Epidermal melanocyte (primary cell): Measurements from ENCODE around the gene SLC6A19.

Experiments used
- DNase-seq: peaks from one replicate; pipeline ENCODE4 v3.0.0; 2011; ENCODE audit warnings: low spot score; ENCODE audit not compliant: insufficient read length

The SLC6A19 gene

GRCh38 chr5:1180096-1180495 is 21.3 kb upstream of the SLC6A19 start:
- no peak for DNase-seq

DNA sequence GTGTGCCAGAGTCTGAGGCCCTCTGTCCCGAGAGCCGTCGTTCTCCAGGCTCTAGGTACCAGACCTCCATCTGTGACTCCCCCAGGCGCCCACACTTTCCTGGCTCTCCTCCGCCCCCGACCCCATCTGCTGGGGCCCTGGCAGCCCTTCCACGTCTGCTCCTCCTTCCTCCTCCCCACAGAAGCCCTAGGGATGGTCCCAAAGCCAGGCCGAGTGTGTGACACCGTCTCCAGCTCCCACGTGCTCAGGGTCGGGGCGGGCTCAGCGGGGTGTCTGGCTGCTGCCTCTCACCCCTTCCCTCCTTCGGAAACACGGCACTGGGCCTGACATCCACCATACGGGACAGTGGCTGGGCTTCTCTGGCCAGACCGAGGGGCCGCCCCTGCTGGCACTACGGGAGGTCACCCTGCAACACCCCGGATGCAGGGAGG is 20.5 kb upstream of the SLC6A19 start:
- DNase-seq: no peak

GRCh38 chr5:1181451-1182359 is 19.7 kb upstream of the SLC6A19 start:
- no peak for DNase-seq

GRCh38 chr5:1182360-1182632 is 19.1 kb upstream of the SLC6A19 start:
- DNase-seq: no peak

- DNase-seq: peak; percentile 50
Observed at GRCh38 chr5:1182633-1183423, 18.6 kb upstream of the SLC6A19 start.

GRCh38 chr5:1183424-1184162 is 17.8 kb upstream of the SLC6A19 start:
- DNase-seq: no peak

GRCh38 chr5:1184163-1184470 is 17.3 kb upstream of the SLC6A19 start:
- DNase-seq: no peak

DNA sequence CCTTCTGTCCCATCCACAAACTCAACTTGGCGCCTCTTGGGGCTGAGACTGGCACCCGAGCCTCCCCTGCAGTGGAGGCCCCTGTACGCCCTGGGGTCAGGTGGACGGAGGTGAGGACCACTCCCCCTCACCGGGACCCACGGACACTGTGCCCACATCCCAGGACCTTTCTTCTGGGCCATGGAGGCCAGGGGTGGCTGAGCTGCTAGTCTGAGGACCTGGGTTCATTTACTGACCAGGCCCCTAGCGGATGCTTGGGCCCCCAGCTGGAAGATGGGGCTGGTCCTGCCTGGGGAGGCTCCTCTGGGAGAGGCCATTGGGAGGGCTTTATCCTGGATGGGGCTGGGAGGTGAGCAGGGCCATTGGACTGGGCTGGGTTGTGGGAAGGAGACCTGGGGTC is 16.9 kb upstream of the SLC6A19 start:
- DNase-seq: no peak

- DNase-seq: no peak
Observed at GRCh38 chr5:1185038-1185627, 16.3 kb upstream of the SLC6A19 start.

DNA sequence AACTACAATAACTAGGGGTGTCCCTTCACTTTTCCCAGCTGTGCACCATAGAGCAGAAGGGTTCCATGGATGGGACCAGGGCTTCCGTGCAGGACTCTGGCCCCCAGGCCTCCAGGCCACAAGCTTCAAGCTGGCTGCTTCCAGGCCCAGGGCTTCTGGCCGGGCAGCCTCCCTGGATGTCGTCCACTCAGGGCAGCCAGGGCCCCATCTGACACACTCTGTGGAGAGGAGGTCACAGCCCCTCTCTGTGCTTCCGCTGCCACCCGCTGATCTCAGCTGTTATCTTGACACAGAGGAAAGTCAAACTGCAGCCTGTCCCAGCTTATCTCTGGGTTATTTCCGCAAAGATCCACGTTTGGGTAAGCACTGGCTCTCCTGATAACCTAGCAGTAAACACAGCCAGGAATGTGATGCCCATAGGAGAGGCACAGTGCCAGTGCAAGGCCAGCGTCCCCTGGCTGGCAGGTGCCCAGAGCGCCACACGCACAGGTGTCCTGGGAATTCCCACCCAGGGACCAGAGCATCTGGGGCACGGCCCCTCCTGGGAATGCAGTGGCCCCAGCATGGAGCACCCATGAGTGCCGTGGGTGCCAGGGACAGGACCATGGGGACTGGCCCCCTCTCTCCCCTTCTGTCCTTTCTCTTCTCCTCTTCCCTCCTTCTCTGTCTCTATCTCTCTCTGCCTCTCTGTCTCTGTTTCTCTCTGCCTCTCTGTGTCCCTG is 15.6 kb upstream of the SLC6A19 start:
- DNase-seq: no peak

- DNase-seq: no peak
Observed at GRCh38 chr5:1186351-1187233, 14.8 kb upstream of the SLC6A19 start.

- no peak for DNase-seq
Observed at GRCh38 chr5:1187234-1187949, 14.0 kb upstream of the SLC6A19 start.

GRCh38 chr5:1187950-1188334 is 13.5 kb upstream of the SLC6A19 start:
- no peak for DNase-seq

DNA sequence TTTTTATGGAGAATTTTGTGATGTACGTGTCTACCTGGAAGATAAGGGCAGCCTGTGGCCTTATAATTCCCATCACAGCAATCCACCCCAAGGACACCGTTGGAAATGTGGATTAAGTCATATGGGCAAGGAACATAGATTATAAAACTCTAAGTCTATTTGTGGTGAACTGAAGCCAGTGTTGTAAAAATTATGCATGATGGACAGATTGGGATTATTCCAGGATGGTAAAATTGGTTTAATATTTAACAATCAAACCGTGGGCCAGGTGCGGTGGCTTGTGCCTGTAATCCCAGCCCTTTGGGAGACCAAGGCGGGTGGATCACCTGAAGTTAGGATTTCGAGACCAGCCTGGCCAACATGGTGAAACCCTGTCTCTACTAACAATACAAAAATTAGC is 12.9 kb upstream of the SLC6A19 start:
- no peak for DNase-seq

DNA sequence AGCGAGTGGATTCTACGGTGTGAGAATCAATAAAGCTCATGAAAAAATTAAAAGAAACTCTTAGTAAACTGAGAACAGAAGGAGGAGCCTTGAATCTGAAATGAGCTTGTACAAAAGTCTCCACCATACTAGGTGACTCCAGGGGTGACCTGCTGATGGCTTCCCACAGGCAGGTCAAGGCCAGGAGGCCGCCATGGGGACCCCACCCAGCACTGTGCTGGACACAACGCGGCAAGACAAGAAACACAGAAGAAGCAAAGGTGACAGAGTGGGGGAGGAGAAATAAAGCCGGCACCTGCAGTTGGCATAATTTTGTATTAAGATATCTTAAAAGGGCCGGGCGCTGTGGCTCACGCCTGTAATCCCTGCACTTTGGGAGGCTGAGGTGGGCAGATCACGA is 12.1 kb upstream of the SLC6A19 start:
- no peak for DNase-seq

GRCh38 chr5:1190278-1190677 is 11.1 kb upstream of the SLC6A19 start:
- no peak for DNase-seq

GRCh38 chr5:1190837-1191239 is 10.6 kb upstream of the SLC6A19 start:
- no peak for DNase-seq

- no peak for DNase-seq
Observed at GRCh38 chr5:1192971-1193590, 8.3 kb upstream of the SLC6A19 start.

- no peak for DNase-seq
Observed at GRCh38 chr5:1193591-1193985, 7.8 kb upstream of the SLC6A19 start.
